ENCODE results near the gene COL1A1.

DNA sequence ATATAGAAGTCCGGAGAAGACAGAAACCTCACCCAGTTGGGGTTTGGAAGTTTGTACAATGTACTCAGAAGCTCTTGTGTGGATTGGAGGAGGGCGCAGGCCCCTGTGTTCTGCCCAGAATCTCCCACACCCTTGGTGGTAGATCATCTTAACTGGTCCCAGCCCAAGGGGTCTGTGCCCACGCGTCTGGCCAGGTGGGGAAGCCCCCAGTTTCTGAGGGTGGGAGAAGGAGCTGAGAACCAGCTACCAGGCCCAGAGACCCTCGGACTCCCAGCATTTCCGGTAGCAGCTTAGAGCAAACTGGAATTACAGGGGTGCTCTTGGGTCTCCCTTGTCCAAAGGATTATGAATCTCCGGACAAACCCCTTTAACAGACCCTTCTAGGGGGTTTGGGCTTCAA lies 48.7 kb downstream of the COL1A1 start:
- no peak for TF ChIP-seq GATA1 (IDR thresholded peaks at IDR 0.05; ENCODE audit: low read depth, low read length)
- no peak for TF ChIP-seq POLR2A (IDR thresholded peaks at IDR 0.05; ENCODE audit: low read length)

Measured in erythroblast (primary cell).